ENCODE data around the gene EXOC1. TPM values are rescaled to one million over a fixed set of nuclear protein-coding genes. Genes with fewer than 3 reads are reported as not detected.

EXOC1 gene
- total and polyA plus RNA-seq, 10 of the 15 experiments (the other 5 are each of a cell fraction or from before 2014, with no cell fraction given): 11.8 to 36.6 (median 21.1) TPM

- no peak for FAIRE-seq
- SMC1A ChIA-PET (ENCODE audit: uncharacterized antibody, unreplicated experiment): no interaction called here
- H3K4me3 ChIP-seq: no peak overlapping the region
- intact Hi-C loops (cut with micrococcal nuclease; ENCODE audit: unreplicated experiment) (no loop called here), in situ Hi-C loops (cut with MboI) (no loop called here)
- TF ChIP-seq, protein P1, sequence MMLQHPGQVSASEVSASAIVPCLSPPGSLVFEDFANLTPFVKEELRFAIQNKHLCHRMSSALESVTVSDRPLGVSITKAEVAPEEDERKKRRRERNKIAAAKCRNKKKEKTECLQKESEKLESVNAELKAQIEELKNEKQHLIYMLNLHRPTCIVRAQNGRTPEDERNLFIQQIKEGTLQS (IDR thresholded peaks at IDR 0.05; ENCODE audit: borderline replicate concordance, extremely low read depth, low read depth, low read length): no peak
- TF ChIP-seq MTA2 (IDR thresholded peaks at IDR 0.05; ENCODE audit: low read depth): no peak
- TF ChIP-seq TAF1 (IDR thresholded peaks at IDR 0.05; ENCODE audit: borderline replicate concordance, low read depth, low read length): no peak
- TF ChIP-seq MLLT1 (IDR thresholded peaks at IDR 0.05): no peak
- no peak for TF ChIP-seq PBX3 (IDR thresholded peaks at IDR 0.05; ENCODE audit: insufficient replicate concordance, low read depth, low read length)
- TF ChIP-seq, protein P2, sequence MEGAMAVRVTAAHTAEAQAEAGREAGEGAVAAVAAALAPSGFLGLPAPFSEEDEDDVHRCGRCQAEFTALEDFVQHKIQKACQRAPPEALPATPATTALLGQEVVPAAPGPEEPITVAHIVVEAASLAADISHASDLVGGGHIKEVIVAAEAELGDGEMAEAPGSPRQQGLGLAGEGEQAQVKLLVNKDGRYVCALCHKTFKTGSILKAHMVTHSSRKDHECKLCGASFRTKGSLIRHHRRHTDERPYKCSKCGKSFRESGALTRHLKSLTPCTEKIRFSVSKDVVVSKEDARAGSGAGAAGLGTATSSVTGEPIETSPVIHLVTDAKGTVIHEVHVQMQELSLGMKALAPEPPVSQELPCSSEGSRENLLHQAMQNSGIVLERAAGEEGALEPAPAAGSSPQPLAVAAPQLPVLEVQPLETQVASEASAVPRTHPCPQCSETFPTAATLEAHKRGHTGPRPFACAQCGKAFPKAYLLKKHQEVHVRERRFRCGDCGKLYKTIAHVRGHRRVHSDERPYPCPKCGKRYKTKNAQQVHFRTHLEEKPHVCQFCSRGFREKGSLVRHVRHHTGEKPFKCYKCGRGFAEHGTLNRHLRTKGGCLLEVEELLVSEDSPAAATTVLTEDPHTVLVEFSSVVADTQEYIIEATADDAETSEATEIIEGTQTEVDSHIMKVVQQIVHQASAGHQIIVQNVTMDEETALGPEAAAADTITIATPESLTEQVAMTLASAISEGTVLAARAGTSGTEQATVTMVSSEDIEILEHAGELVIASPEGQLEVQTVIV (IDR thresholded peaks at IDR 0.05; ENCODE audit: borderline replicate concordance, partially characterized antibody): no peak
- no peaks in the 10 kb centered on the region; a peak in 1 of 4 replicates for H3K27me3 ChIP-seq (replicated peaks in 1 of 2; ENCODE audit: control insufficient read depth in 2 of 2, insufficient read depth in 2 of 2, low read length in 1 of 2)
- no peaks in the 10 kb centered on the region for H4K20me1 ChIP-seq (ENCODE audit: control insufficient read depth, insufficient read depth)
- DNase-seq (ENCODE audit: low read depth, low spot score): no peak
- no peak overlapping the region for H3K9ac ChIP-seq (ENCODE audit: control insufficient read depth, insufficient read depth, low read length)
- no peaks in the 10 kb centered on the region for H3K4me1 ChIP-seq (ENCODE audit: control insufficient read depth, insufficient read depth, low read length)
- RAD21 ChIA-PET (ENCODE audit: unreplicated experiment): no interaction called here
- no peaks in the 10 kb centered on the region for H3K9me3 ChIP-seq (replicated peaks; ENCODE audit: control insufficient read depth, insufficient read depth, low read length)
- H3K36me3 ChIP-seq (ENCODE audit: control insufficient read depth in 2 of 2, insufficient read depth in 2 of 2, low read length in 1 of 2): no peaks in the 10 kb centered on the region
- no TSS peak for BruUV-seq (replicated peaks)
- H3K4me2 ChIP-seq (ENCODE audit: control insufficient read depth, insufficient read depth): no peak overlapping the region
- H3K79me2 ChIP-seq (ENCODE audit: control insufficient read depth, insufficient read depth, low read length): no peaks in the 10 kb centered on the region
- ATAC-seq: no peak
- H3K27ac ChIP-seq (ENCODE audit: control insufficient read depth, insufficient read depth): no peak overlapping the region
- POLR2A ChIA-PET: no interaction called here
- CTCF ChIA-PET: no interaction called here
- H2AFZ ChIP-seq (ENCODE audit: control insufficient read depth, low read depth, low read length): no peak overlapping the region
- 33% methylated on average over 1 of the region's 1 CpG for WGBS (ENCODE audit: insufficient coverage, insufficient replicate concordance, low lambda C conversion rate, missing lambda C conversion rate)
Measured at GRCh38 chr4:55928846-55929245, 75.4 kb downstream of the EXOC1 start.

All from GM12878 (cell line).